Mesendoderm (in vitro differentiated cells): ENCODE data around the gene TCF7L2.

ENCODE experiments used
- DNase-seq: peaks from one replicate; pipeline ENCODE4 v3.0.0; 2013
- H2AK5ac ChIP-seq: 2 replicates; pipeline ENCODE4 v1.6.1; 2013; ENCODE audit warnings: low read length, inconsistent platforms
- H2BK120ac ChIP-seq: 2 replicates; pipeline ENCODE4 v1.6.1; 2013; ENCODE audit warnings: low read depth, mild to moderate bottlenecking, low read length, moderate library complexity, mixed read lengths
- H2BK15ac ChIP-seq: replicated peaks from 2 replicates; pipeline ENCODE4 v1.6.1; 2013; ENCODE audit warnings: low read depth, mild to moderate bottlenecking, moderate library complexity
- H2BK5ac ChIP-seq: 2 replicates; pipeline ENCODE4 v1.6.1; 2013; ENCODE audit warnings: low read length, inconsistent platforms
- H3K18ac ChIP-seq: 2 replicates; pipeline ENCODE4 v1.6.1; 2013; ENCODE audit warnings: mild to moderate bottlenecking, low read length, mixed read lengths
- H3K23ac ChIP-seq: one replicate; pipeline ENCODE4 v1.6.1; 2013; ENCODE audit warnings: low read length
- H3K27ac ChIP-seq: 2 replicates; pipeline ENCODE4 v1.5.1; 2013; ENCODE audit warnings: low read depth, mild to moderate bottlenecking, inconsistent platforms, low read length, moderate library complexity
- H3K27me3 ChIP-seq: 2 replicates; pipeline ENCODE4 v1.6.1; 2013; ENCODE audit warnings: low read length, control low read depth, mild to moderate bottlenecking, inconsistent platforms; ENCODE audit not compliant: insufficient read depth, poor library complexity
- H3K36me3 ChIP-seq: 2 replicates; pipeline ENCODE4 v1.6.1; 2013; ENCODE audit warnings: low read length, inconsistent platforms; ENCODE audit not compliant: control insufficient read depth, insufficient read depth
- H3K4ac ChIP-seq: one replicate; pipeline ENCODE4 v1.6.1; 2013; ENCODE audit warnings: low read depth, mild to moderate bottlenecking, low read length, moderate library complexity
- H3K4me1 ChIP-seq: 2 replicates; pipeline ENCODE4 v1.6.1; 2013; ENCODE audit warnings: low read depth, low read length, inconsistent platforms; ENCODE audit not compliant: control insufficient read depth
- H3K4me2 ChIP-seq: 2 replicates; pipeline ENCODE4 v1.6.1; 2013; ENCODE audit warnings: low read length
- H3K4me3 ChIP-seq: 2 replicates; pipeline ENCODE4 v1.5.1; 2013; ENCODE audit warnings: mild to moderate bottlenecking, low read length
- H3K56ac ChIP-seq: one replicate; pipeline ENCODE4 v1.6.1; 2013; ENCODE audit warnings: low read length
- H3K79me1 ChIP-seq: 2 replicates; pipeline ENCODE4 v1.6.1; 2013; ENCODE audit warnings: low read length, inconsistent platforms
- H3K79me2 ChIP-seq: 2 replicates; pipeline ENCODE4 v1.6.1; 2013; ENCODE audit warnings: mild to moderate bottlenecking, low read length; ENCODE audit not compliant: control insufficient read depth, insufficient read depth
- H3K9ac ChIP-seq: 2 replicates; pipeline ENCODE4 v1.6.1; 2013; ENCODE audit warnings: low read length, inconsistent platforms
- H4K5ac ChIP-seq: one replicate; pipeline ENCODE4 v1.6.1; 2013; ENCODE audit warnings: low read length
- H4K8ac ChIP-seq: one replicate; pipeline ENCODE4 v1.6.1; 2013; ENCODE audit warnings: low read depth, mild to moderate bottlenecking, control low read depth, low read length, moderate library complexity
- WGBS: extraction: QIAGEN DNeasy Blood & Tissue Kit; methylation state at CpG from one replicate; pipeline ENCODE4 v1.1.7; 2013; ENCODE audit warnings: low lambda C conversion rate, missing lambda C conversion rate; ENCODE audit not compliant: insufficient coverage; ENCODE audit errors: extremely low coverage; 5-methylcytosine and 5-hydroxymethylcytosine counted together

The TCF7L2 gene

DNA sequence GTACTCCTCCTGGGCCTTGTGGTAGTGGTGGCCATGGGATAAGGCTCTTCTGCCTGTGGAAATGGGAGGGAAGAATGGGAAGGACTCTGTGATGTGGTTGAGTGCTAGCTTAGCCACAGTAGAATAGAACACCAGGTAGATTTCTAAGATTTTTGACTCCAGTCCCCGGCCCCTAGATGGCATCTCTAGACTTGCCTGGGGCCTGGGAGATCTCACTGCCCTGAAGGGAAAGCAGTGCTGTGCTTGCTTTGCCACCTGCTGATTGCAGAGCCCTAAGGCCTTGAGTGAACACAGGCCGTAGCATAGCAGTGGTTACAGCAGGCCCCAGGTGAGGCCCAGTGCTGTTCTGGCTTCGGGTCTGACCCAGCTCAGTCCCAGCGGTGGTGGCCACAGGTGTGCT, 252.0 kb downstream of the TCF7L2 start:
- H3K4me1 ChIP-seq: no peaks in the 10 kb centered on the region
- H3K27me3 ChIP-seq: no peaks in the 10 kb centered on the region
- H3K56ac ChIP-seq: no peak overlapping the region
- no peak overlapping the region for H2BK15ac ChIP-seq
- H4K5ac ChIP-seq: no peak overlapping the region
- WGBS: no CpG with 5 or more reads among the region's 4 CpGs
- no peak overlapping the region for H3K18ac ChIP-seq
- H4K8ac ChIP-seq: no peak overlapping the region
- H3K4me3 ChIP-seq: no peak overlapping the region
- H3K79me2 ChIP-seq: no peaks in the 10 kb centered on the region
- H2BK120ac ChIP-seq: no peak overlapping the region
- no peak overlapping the region for H3K4me2 ChIP-seq
- peak; percentile 61 for DNase-seq
- no peak overlapping the region for H3K4ac ChIP-seq
- no peaks in the 10 kb centered on the region for H3K36me3 ChIP-seq
- H2BK5ac ChIP-seq: no peak overlapping the region
- H3K79me1 ChIP-seq: no peaks in the 10 kb centered on the region
- no peak overlapping the region for H3K27ac ChIP-seq
- no peak overlapping the region for H3K9ac ChIP-seq
- H2AK5ac ChIP-seq: no peak overlapping the region
- H3K23ac ChIP-seq: no peak overlapping the region

GRCh38 chr10:113207924-113208323, 257.9 kb downstream of the TCF7L2 start:
- H2BK5ac ChIP-seq: no peak overlapping the region
- no CpG with 5 or more reads among the region's 1 CpG for WGBS
- H3K4me1 ChIP-seq: no peaks in the 10 kb centered on the region
- H3K56ac ChIP-seq: no peak overlapping the region
- H3K4ac ChIP-seq: no peak overlapping the region
- no peak overlapping the region for H2BK120ac ChIP-seq
- no peak overlapping the region for H3K9ac ChIP-seq
- H4K5ac ChIP-seq: no peak overlapping the region
- H4K8ac ChIP-seq: no peak overlapping the region
- DNase-seq: no peak
- H2BK15ac ChIP-seq: no peak overlapping the region
- no peak overlapping the region for H3K4me2 ChIP-seq
- no peaks in the 10 kb centered on the region for H3K36me3 ChIP-seq
- no peak overlapping the region for H3K18ac ChIP-seq
- H3K79me2 ChIP-seq: no peaks in the 10 kb centered on the region
- no peaks in the 10 kb centered on the region for H3K79me1 ChIP-seq
- no peak overlapping the region for H2AK5ac ChIP-seq
- H3K4me3 ChIP-seq: no peak overlapping the region
- H3K27ac ChIP-seq: no peak overlapping the region
- no peaks in the 10 kb centered on the region for H3K27me3 ChIP-seq
- no peak overlapping the region for H3K23ac ChIP-seq

DNA sequence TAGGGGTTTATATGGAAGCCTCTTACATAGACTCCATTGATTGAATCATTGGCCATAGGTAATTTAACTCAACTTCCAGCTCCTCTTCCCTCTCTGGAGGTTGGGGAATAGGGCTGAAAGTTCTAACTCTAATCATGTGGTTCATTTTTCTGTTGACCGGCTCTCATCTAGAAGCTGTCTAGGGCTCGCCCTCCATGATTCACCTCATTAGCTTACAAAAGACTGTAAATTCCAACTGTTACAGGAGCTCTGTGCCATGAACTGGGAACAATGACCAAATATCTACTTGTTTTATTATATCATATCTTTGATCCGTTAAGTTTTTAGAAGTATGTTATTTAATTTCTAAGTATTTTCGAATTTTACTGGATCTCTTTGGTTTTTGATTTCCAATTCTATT, 263.0 kb downstream of the TCF7L2 start:
- no peaks in the 10 kb centered on the region for H3K36me3 ChIP-seq
- H3K4me1 ChIP-seq: no peaks in the 10 kb centered on the region
- H3K4ac ChIP-seq: no peak overlapping the region
- H3K79me1 ChIP-seq: no peaks in the 10 kb centered on the region
- no peak overlapping the region for H2AK5ac ChIP-seq
- H3K4me3 ChIP-seq: no peak overlapping the region
- no peak for DNase-seq
- H2BK15ac ChIP-seq: no peak overlapping the region
- H3K27me3 ChIP-seq: no peaks in the 10 kb centered on the region
- H4K5ac ChIP-seq: no peak overlapping the region
- no peak overlapping the region for H3K27ac ChIP-seq
- no peak overlapping the region for H2BK120ac ChIP-seq
- no peak overlapping the region for H3K9ac ChIP-seq
- no peak overlapping the region for H3K56ac ChIP-seq
- H2BK5ac ChIP-seq: no peak overlapping the region
- no peak overlapping the region for H3K18ac ChIP-seq
- H3K4me2 ChIP-seq: no peak overlapping the region
- WGBS: no CpG with 5 or more reads among the region's 4 CpGs
- H3K79me2 ChIP-seq: no peaks in the 10 kb centered on the region
- no peak overlapping the region for H4K8ac ChIP-seq
- H3K23ac ChIP-seq: no peak overlapping the region

DNA sequence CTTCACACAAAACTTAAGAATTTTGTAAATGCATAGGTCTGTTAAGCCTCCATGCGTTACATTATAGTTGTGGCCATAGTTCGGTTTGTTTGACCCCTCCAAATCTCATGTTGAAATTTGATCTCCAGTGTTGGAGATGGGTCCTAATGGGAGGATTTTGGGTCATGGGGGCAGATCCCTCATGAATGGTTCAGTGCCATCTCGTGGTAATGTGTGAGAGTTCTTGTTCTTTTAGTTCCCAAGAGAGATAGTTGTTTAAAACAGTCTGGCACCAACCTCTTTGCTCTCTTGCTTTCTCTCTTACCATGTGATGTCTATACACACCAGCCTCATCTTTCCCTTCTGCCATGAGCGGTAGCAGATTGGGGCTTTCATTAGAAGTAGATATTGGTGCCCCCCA, 264.3 kb downstream of the TCF7L2 start:
- Histone ChIP-seq H2BK120ac (no peak overlapping the region), H2BK15ac (no peak overlapping the region), H2AK5ac (no peak overlapping the region), H4K5ac (no peak overlapping the region), H3K4ac (no peak overlapping the region), H3K27ac (no peak overlapping the region), H3K23ac (no peak overlapping the region), H3K18ac (no peak overlapping the region), H3K4me1 (peaks cover under 1% of the 10 kb centered on the region), H3K79me1 (no peaks in the 10 kb centered on the region), H3K4me2 (no peak overlapping the region), H3K9ac (no peak overlapping the region), H3K27me3 (no peaks in the 10 kb centered on the region), H3K4me3 (no peak overlapping the region), H2BK5ac (no peak overlapping the region), H3K79me2 (no peaks in the 10 kb centered on the region), H3K36me3 (no peaks in the 10 kb centered on the region), H3K56ac (no peak overlapping the region), H4K8ac (no peak overlapping the region)
- no CpG with 5 or more reads among the region's 4 CpGs for WGBS
- DNase-seq: peak; percentile 59

- Histone ChIP-seq H3K79me2 (no peaks in the 10 kb centered on the region), H3K4me2 (no peak overlapping the region), H3K23ac (no peak overlapping the region), H2BK120ac (no peak overlapping the region), H2BK15ac (no peak overlapping the region), H3K56ac (no peak overlapping the region), H3K27me3 (no peaks in the 10 kb centered on the region), H3K9ac (no peak overlapping the region), H4K5ac (no peak overlapping the region), H4K8ac (no peak overlapping the region), H2BK5ac (no peak overlapping the region), H3K36me3 (no peaks in the 10 kb centered on the region), H3K4me3 (no peak overlapping the region), H3K18ac (no peak overlapping the region), H3K4ac (no peak overlapping the region), H3K79me1 (no peaks in the 10 kb centered on the region), H3K4me1 (peaks cover 5% of the 10 kb centered on the region), H2AK5ac (no peak overlapping the region), H3K27ac (no peak overlapping the region)
- WGBS: no CpG with 5 or more reads among the region's 3 CpGs
- peak; percentile 49 for DNase-seq
These were observed 266.1 kb downstream of the TCF7L2 start for GRCh38 chr10:113216102-113216501.
